ENCODE measurements around the gene HSPB9.

The HSPB9 gene

GRCh38 chr17:42122371-42123303 is at the start of gene HSPB9:
TSS of gene HSPB9 (plus strand) at chr17:42122804. CDS start at chr17:42122851, 47 bp downstream.
- Histone ChIP-seq H3K27me3 (ENCODE audit: control insufficient read depth in 1 of 2, insufficient read depth in 2 of 2, low read length in 2 of 2) (no peaks in the 10 kb centered on the region), H3K9me3 (ENCODE audit: control insufficient read depth in 1 of 2, low read length in 2 of 2) (no peaks in the 10 kb centered on the region), H3K4me1 (ENCODE audit: control insufficient read depth in 1 of 2, insufficient read depth in 2 of 2, low read length in 2 of 2) (peaks cover 32 to 41% of the 10 kb centered on the region in 2 donors), H3K4me3 (ENCODE audit: low read depth in 1 of 2, low read length in 2 of 2) (peak within 1 kb of the TSS; percentile 18 to 40), H3K27ac (ENCODE audit: low read depth, low read length) (peak within 1 kb of the TSS; percentile 7), H3K9ac (ENCODE audit: low read depth in 1 of 2, low read length in 2 of 2) (peak within 1 kb of the TSS; percentile 46 to 60), H3K36me3 (ENCODE audit: control insufficient read depth in 1 of 2, insufficient read depth in 2 of 2, low read length in 2 of 2) (peaks cover 16 to 30% of the 10 kb centered on the region in 2 donors)

GRCh38 chr17:42075789-42076188 is 46.8 kb upstream of the HSPB9 start:
- peaks cover 14 to 21% of the 10 kb centered on the region in 2 donors for H3K27me3 ChIP-seq (ENCODE audit: control insufficient read depth in 1 of 2, insufficient read depth in 2 of 2, low read length in 2 of 2)
- no peak overlapping the region for H3K9ac ChIP-seq (ENCODE audit: low read depth in 1 of 2, low read length in 2 of 2)
- no peaks in the 10 kb centered on the region for H3K36me3 ChIP-seq (ENCODE audit: control insufficient read depth in 1 of 2, insufficient read depth in 2 of 2, low read length in 2 of 2)

GRCh38 chr17:42076797-42077559 is 45.6 kb upstream of the HSPB9 start:
- H3K9me3 ChIP-seq (ENCODE audit: control insufficient read depth in 1 of 2, low read length in 2 of 2) = no peaks in the 10 kb centered on the region
- H3K36me3 ChIP-seq (ENCODE audit: control insufficient read depth in 1 of 2, insufficient read depth in 2 of 2, low read length in 2 of 2) = no peaks in the 10 kb centered on the region
- peaks cover 0 to 2% of the 10 kb centered on the region in 2 donors for H3K4me1 ChIP-seq (ENCODE audit: control insufficient read depth in 1 of 2, insufficient read depth in 2 of 2, low read length in 2 of 2)
- H3K27ac ChIP-seq (ENCODE audit: low read depth, low read length) = no peak overlapping the region
- H3K4me3 ChIP-seq (ENCODE audit: low read depth in 1 of 2, low read length in 2 of 2) = no peak overlapping the region
- no peak overlapping the region for H3K9ac ChIP-seq (ENCODE audit: low read depth in 1 of 2, low read length in 2 of 2)
- H3K27me3 ChIP-seq (ENCODE audit: control insufficient read depth in 1 of 2, insufficient read depth in 2 of 2, low read length in 2 of 2) = peaks cover 3 to 9% of the 10 kb centered on the region in 2 donors

More at GRCh38 chr17:42075789-42076188, 46.8 kb upstream of the HSPB9 start:
- H3K4me3 ChIP-seq (ENCODE audit: low read depth in 1 of 2, low read length in 2 of 2) = no peak overlapping the region
- no peaks in the 10 kb centered on the region for H3K9me3 ChIP-seq (ENCODE audit: control insufficient read depth in 1 of 2, low read length in 2 of 2)
- H3K4me1 ChIP-seq (ENCODE audit: control insufficient read depth in 1 of 2, insufficient read depth in 2 of 2, low read length in 2 of 2) = peaks cover 0 to 4% of the 10 kb centered on the region in 2 donors
- H3K27ac ChIP-seq (ENCODE audit: low read depth, low read length) = no peak overlapping the region

- no peak overlapping the region for H3K4me3 ChIP-seq (ENCODE audit: low read depth in 1 of 2, low read length in 2 of 2)
Observed at GRCh38 chr17:42077755-42078154, 44.8 kb upstream of the HSPB9 start.

GRCh38 chr17:42078396-42079043 is 44.1 kb upstream of the HSPB9 start:
- Histone ChIP-seq H3K9ac (ENCODE audit: low read depth in 1 of 2, low read length in 2 of 2) (no peak overlapping the region), H3K27me3 (ENCODE audit: control insufficient read depth in 1 of 2, insufficient read depth in 2 of 2, low read length in 2 of 2) (peaks cover 0 to 4% of the 10 kb centered on the region in 2 donors), H3K36me3 (ENCODE audit: control insufficient read depth in 1 of 2, insufficient read depth in 2 of 2, low read length in 2 of 2) (no peaks in the 10 kb centered on the region), H3K9me3 (ENCODE audit: control insufficient read depth in 1 of 2, low read length in 2 of 2) (no peaks in the 10 kb centered on the region), H3K27ac (ENCODE audit: low read depth, low read length) (no peak overlapping the region), H3K4me3 (ENCODE audit: low read depth in 1 of 2, low read length in 2 of 2) (no peak overlapping the region), H3K4me1 (ENCODE audit: control insufficient read depth in 1 of 2, insufficient read depth in 2 of 2, low read length in 2 of 2) (no peaks in the 10 kb centered on the region)

More at GRCh38 chr17:42077755-42078154, 44.8 kb upstream of the HSPB9 start:
- Histone ChIP-seq H3K4me1 (ENCODE audit: control insufficient read depth in 1 of 2, insufficient read depth in 2 of 2, low read length in 2 of 2) (no peaks in the 10 kb centered on the region), H3K9ac (ENCODE audit: low read depth in 1 of 2, low read length in 2 of 2) (no peak overlapping the region), H3K27ac (ENCODE audit: low read depth, low read length) (no peak overlapping the region), H3K27me3 (ENCODE audit: control insufficient read depth in 1 of 2, insufficient read depth in 2 of 2, low read length in 2 of 2) (peaks cover 0 to 4% of the 10 kb centered on the region in 2 donors), H3K9me3 (ENCODE audit: control insufficient read depth in 1 of 2, low read length in 2 of 2) (no peaks in the 10 kb centered on the region), H3K36me3 (ENCODE audit: control insufficient read depth in 1 of 2, insufficient read depth in 2 of 2, low read length in 2 of 2) (no peaks in the 10 kb centered on the region)

- Histone ChIP-seq H3K9ac (ENCODE audit: low read depth in 1 of 2, low read length in 2 of 2) (no peak overlapping the region), H3K27ac (ENCODE audit: low read depth, low read length) (no peak overlapping the region), H3K9me3 (ENCODE audit: control insufficient read depth in 1 of 2, low read length in 2 of 2) (no peaks in the 10 kb centered on the region), H3K27me3 (ENCODE audit: control insufficient read depth in 1 of 2, insufficient read depth in 2 of 2, low read length in 2 of 2) (peaks cover 0 to 4% of the 10 kb centered on the region in 2 donors), H3K36me3 (ENCODE audit: control insufficient read depth in 1 of 2, insufficient read depth in 2 of 2, low read length in 2 of 2) (no peaks in the 10 kb centered on the region), H3K4me3 (ENCODE audit: low read depth in 1 of 2, low read length in 2 of 2) (no peak overlapping the region), H3K4me1 (ENCODE audit: control insufficient read depth in 1 of 2, insufficient read depth in 2 of 2, low read length in 2 of 2) (no peaks in the 10 kb centered on the region)
Observed at GRCh38 chr17:42079541-42079940, 43.1 kb upstream of the HSPB9 start.

GRCh38 chr17:42081516-42082129 is 41.0 kb upstream of the HSPB9 start:
- Histone ChIP-seq H3K9ac (ENCODE audit: low read depth in 1 of 2, low read length in 2 of 2) (no peak overlapping the region), H3K4me3 (ENCODE audit: low read depth in 1 of 2, low read length in 2 of 2) (no peak overlapping the region), H3K27me3 (ENCODE audit: control insufficient read depth in 1 of 2, insufficient read depth in 2 of 2, low read length in 2 of 2) (peaks cover 0 to 4% of the 10 kb centered on the region in 2 donors), H3K9me3 (ENCODE audit: control insufficient read depth in 1 of 2, low read length in 2 of 2) (no peaks in the 10 kb centered on the region), H3K36me3 (ENCODE audit: control insufficient read depth in 1 of 2, insufficient read depth in 2 of 2, low read length in 2 of 2) (no peaks in the 10 kb centered on the region), H3K27ac (ENCODE audit: low read depth, low read length) (no peak overlapping the region), H3K4me1 (ENCODE audit: control insufficient read depth in 1 of 2, insufficient read depth in 2 of 2, low read length in 2 of 2) (no peaks in the 10 kb centered on the region)

- Histone ChIP-seq H3K4me3 (ENCODE audit: low read depth in 1 of 2, low read length in 2 of 2) (no peak overlapping the region), H3K36me3 (ENCODE audit: control insufficient read depth in 1 of 2, insufficient read depth in 2 of 2, low read length in 2 of 2) (no peaks in the 10 kb centered on the region), H3K9ac (ENCODE audit: low read depth in 1 of 2, low read length in 2 of 2) (no peak overlapping the region), H3K27me3 (ENCODE audit: control insufficient read depth in 1 of 2, insufficient read depth in 2 of 2, low read length in 2 of 2) (peaks cover 8 to 19% of the 10 kb centered on the region in 2 donors), H3K9me3 (ENCODE audit: control insufficient read depth in 1 of 2, low read length in 2 of 2) (no peaks in the 10 kb centered on the region), H3K4me1 (ENCODE audit: control insufficient read depth in 1 of 2, insufficient read depth in 2 of 2, low read length in 2 of 2) (no peaks in the 10 kb centered on the region), H3K27ac (ENCODE audit: low read depth, low read length) (no peak overlapping the region)
Observed at GRCh38 chr17:42087042-42087701, 35.4 kb upstream of the HSPB9 start.
